PFSK-1 (cell line): ENCODE measurements around the gene RBFOX1.

Experiments used
- FOXP2 ChIP-seq: optimal IDR thresholded peaks from 2 replicates; pipeline ENCODE3; 2011; ENCODE audit warnings: borderline replicate concordance, control low read depth, inconsistent platforms; ENCODE audit not compliant: insufficient read depth; ENCODE audit errors: extremely low read length, extremely low read depth
- POLR2AphosphoS5 ChIP-seq: IDR thresholded peaks from 2 replicates; pipeline ENCODE4 v1.6.1; 2012; ENCODE audit warnings: low read depth, mild to moderate bottlenecking, control low read depth, low read length, moderate library complexity
- SIN3A ChIP-seq: IDR thresholded peaks from 2 replicates; pipeline ENCODE4 v1.6.1; 2012; ENCODE audit warnings: mild to moderate bottlenecking, low read length, moderate library complexity, borderline replicate concordance; ENCODE audit not compliant: insufficient read depth
- TAF1 ChIP-seq: IDR thresholded peaks from 2 replicates; pipeline ENCODE4 v1.6.1; 2012; ENCODE audit warnings: low read length, control low read depth, borderline replicate concordance; ENCODE audit not compliant: insufficient read depth
- TF ChIP-seq, protein P1 (sequence below), 2 experiments: IDR thresholded peaks; 2 replicates each; pipeline versions ENCODE4 v1.6.1 to v1.8.0; 2011 to 2012; ENCODE audit warnings: low read depth in 2 of 2, low read length in 2 of 2, control low read depth in 1 of 2, inconsistent platforms in 1 of 2, mild to moderate bottlenecking in 1 of 2, moderate library complexity in 1 of 2; ENCODE audit not compliant: insufficient read depth in 1 of 2

RBFOX1 gene

DNA sequence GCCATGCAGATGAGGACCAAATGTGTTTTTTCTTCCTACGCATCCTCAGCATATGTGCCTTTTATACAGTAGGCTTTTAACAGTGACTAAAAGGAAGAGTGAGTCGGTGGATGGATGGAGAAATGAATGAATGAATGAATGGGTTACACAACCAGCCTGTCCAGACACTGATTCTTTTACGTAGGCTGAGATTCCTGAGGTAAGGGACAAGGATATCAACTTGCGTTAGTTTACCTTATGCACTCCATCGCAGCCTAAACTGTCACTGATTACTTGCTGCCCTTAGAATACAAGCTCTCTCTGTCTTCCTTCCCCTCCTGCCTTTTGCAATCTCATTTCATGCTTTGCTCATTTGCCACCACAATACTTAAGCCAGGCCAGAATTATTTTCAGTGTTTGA, 59.0 kb downstream of the RBFOX1 start:
- TF ChIP-seq FOXP2 = no peak
- TF ChIP-seq POLR2AphosphoS5 = no peak
- TF ChIP-seq SIN3A = no peak
- TF ChIP-seq, protein P1, sequence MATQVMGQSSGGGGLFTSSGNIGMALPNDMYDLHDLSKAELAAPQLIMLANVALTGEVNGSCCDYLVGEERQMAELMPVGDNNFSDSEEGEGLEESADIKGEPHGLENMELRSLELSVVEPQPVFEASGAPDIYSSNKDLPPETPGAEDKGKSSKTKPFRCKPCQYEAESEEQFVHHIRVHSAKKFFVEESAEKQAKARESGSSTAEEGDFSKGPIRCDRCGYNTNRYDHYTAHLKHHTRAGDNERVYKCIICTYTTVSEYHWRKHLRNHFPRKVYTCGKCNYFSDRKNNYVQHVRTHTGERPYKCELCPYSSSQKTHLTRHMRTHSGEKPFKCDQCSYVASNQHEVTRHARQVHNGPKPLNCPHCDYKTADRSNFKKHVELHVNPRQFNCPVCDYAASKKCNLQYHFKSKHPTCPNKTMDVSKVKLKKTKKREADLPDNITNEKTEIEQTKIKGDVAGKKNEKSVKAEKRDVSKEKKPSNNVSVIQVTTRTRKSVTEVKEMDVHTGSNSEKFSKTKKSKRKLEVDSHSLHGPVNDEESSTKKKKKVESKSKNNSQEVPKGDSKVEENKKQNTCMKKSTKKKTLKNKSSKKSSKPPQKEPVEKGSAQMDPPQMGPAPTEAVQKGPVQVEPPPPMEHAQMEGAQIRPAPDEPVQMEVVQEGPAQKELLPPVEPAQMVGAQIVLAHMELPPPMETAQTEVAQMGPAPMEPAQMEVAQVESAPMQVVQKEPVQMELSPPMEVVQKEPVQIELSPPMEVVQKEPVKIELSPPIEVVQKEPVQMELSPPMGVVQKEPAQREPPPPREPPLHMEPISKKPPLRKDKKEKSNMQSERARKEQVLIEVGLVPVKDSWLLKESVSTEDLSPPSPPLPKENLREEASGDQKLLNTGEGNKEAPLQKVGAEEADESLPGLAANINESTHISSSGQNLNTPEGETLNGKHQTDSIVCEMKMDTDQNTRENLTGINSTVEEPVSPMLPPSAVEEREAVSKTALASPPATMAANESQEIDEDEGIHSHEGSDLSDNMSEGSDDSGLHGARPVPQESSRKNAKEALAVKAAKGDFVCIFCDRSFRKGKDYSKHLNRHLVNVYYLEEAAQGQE (IDR thresholded peaks at IDR 0.05; ENCODE audit: insufficient read depth in 1 of 2, low read depth in 2 of 2, low read length in 2 of 2) = no peak

DNA sequence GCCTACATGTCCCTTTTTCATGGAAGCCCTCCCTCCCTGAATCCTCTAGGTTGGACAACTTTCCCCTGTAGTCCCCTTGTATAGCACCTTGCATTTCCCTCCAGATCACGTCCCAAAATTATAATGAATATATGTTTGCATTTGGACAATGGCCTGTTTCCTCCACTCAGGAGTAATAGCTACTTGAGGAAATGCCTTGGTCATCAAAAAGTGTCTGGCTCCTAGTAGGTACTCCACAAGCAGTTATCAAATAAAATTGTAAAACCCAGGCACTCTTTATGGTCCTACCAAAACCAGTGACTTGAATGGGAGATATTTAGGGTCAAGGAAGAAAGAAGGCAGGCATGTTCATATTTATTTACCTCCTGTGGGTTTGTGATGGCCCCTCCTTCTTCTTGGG, 59.6 kb downstream of the RBFOX1 start:
- TF ChIP-seq TAF1 = no peak
- TF ChIP-seq, protein P1 (IDR thresholded peaks at IDR 0.05; ENCODE audit: insufficient read depth in 1 of 2, low read depth in 2 of 2, low read length in 2 of 2) = no peak
- TF ChIP-seq FOXP2 = no peak
- no peak for TF ChIP-seq POLR2AphosphoS5
- TF ChIP-seq SIN3A = no peak

DNA sequence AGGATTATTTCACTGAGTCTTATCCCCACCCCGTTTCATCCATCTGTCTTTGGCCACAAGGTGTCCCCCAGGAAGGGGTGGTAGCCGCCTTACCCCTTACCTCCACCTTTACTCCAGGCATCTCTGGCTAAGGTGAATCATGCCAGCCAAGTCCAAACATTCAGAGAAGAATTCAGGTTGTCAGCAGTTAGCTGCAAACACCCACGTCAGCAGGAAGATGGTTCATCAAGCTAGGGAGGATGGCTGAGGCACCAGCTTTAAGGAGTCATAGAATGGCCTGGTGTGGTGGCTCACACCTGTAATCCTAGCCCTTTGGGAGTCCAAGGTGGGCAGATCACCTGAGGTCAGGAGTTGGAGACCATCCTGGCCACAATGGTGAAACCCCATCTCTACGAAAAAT, 61.0 kb downstream of the RBFOX1 start:
- TF ChIP-seq TAF1 (no peak), POLR2AphosphoS5 (no peak), FOXP2 (no peak), SIN3A (no peak)
- TF ChIP-seq, protein P1 (IDR thresholded peaks at IDR 0.05; ENCODE audit: insufficient read depth in 1 of 2, low read depth in 2 of 2, low read length in 2 of 2) = no peak

DNA sequence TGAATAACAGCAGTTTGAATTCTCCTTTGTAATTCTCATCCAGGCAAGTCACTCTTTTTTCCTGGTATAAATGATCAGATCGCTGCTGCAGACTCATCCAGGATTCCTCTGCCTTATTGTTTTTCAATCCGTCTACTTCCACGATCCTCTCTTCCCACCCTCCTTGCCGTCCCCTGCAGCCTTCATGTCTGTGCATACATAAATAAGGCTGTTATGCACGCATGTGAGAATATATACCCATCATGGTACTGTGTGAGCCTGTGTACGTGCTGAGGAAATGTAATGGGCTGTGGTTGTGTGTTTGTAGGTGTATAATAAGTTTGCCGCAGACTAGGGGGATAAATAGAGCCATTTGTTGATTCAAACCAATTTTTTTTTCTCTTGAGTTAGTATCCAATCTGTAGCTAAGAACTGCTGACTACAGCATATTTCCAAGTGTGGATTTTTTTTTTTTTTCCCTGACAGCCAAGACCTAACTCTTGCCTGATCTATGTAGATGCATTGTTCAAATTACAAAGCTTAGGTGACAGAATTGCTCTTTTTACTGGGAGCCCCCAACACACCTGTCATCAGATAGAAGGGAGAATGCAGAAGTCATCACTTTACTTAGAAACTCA, 62.2 kb downstream of the RBFOX1 start:
- TF ChIP-seq FOXP2 (no peak), TAF1 (no peak)

DNA sequence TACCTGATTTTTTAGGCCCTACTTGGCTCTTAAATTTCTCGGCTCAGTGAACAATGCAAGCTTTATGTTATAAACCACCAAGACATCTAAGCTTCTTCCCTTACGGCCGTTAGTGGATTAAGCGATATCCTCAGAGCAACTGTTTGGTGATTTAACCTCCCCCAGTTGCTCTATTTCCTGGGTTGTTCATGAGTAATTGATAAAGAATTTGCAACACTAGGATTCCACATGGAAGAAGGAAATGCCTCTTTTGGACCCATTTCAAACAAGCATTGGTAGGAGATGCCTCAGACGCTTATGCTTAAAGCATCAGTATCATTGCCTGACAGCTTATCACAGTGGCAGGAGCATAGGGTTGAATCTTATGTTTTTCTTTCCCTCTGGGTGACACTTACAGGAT, 65.3 kb downstream of the RBFOX1 start:
- TF ChIP-seq, protein P1 (IDR thresholded peaks at IDR 0.05; ENCODE audit: insufficient read depth in 1 of 2, low read depth in 2 of 2, low read length in 2 of 2) = no peak
- TF ChIP-seq SIN3A (no peak), TAF1 (no peak), POLR2AphosphoS5 (no peak)
